IPS-20b (cell line): Measurements from ENCODE around the gene GTF2IRD1.

Experiments used
- H3K27ac ChIP-seq: one replicate; pipeline ENCODE4 v1.5.1; 2013; ENCODE audit warnings: low read length
- H3K27me3 ChIP-seq: 2 replicates; pipeline ENCODE4 v1.6.1; 2013; ENCODE audit warnings: mild to moderate bottlenecking, low read length, inconsistent platforms; ENCODE audit not compliant: insufficient read depth
- H3K36me3 ChIP-seq: 2 replicates; pipeline ENCODE4 v1.6.1; 2013; ENCODE audit warnings: low read depth, mild to moderate bottlenecking, inconsistent platforms, low read length, moderate library complexity; ENCODE audit not compliant: insufficient read depth
- H3K4me1 ChIP-seq: 2 replicates; pipeline ENCODE4 v1.6.1; 2013; ENCODE audit warnings: mild to moderate bottlenecking, control low read depth, inconsistent platforms, low read length, moderate library complexity; ENCODE audit not compliant: insufficient read depth
- H3K4me3 ChIP-seq: 2 replicates; pipeline ENCODE4 v1.5.1; 2013; ENCODE audit warnings: mild to moderate bottlenecking, low read length, inconsistent platforms
- H3K9ac ChIP-seq: 2 replicates; pipeline ENCODE4 v1.6.1; 2013; ENCODE audit warnings: low read depth, mild to moderate bottlenecking, inconsistent platforms, low read length, moderate library complexity
- H3K9me3 ChIP-seq: 2 replicates; pipeline ENCODE4 v1.6.1; 2013; ENCODE audit warnings: mild to moderate bottlenecking, low read depth, low read length, inconsistent platforms; ENCODE audit not compliant: insufficient read depth

GTF2IRD1 gene

GRCh38 chr7:74599244-74599643, 145.5 kb downstream of the GTF2IRD1 start:
- no peak overlapping the region for H3K27ac ChIP-seq
- no peak overlapping the region for H3K4me3 ChIP-seq
- H3K9ac ChIP-seq, result no peak overlapping the region
- no peaks in the 10 kb centered on the region for H3K27me3 ChIP-seq
- H3K9me3 ChIP-seq, result no peaks in the 10 kb centered on the region
- H3K4me1 ChIP-seq, result no peaks in the 10 kb centered on the region
- peaks cover 64% of the 10 kb centered on the region for H3K36me3 ChIP-seq

- no peaks in the 10 kb centered on the region for H3K4me1 ChIP-seq
- H3K36me3 ChIP-seq, result peaks cover 21% of the 10 kb centered on the region
- H3K27ac ChIP-seq, result no peak overlapping the region
- no peaks in the 10 kb centered on the region for H3K9me3 ChIP-seq
- H3K27me3 ChIP-seq, result no peaks in the 10 kb centered on the region
- H3K9ac ChIP-seq, result no peak overlapping the region
- H3K4me3 ChIP-seq, result no peak overlapping the region
Observed at GRCh38 chr7:74604326-74605020, 150.8 kb downstream of the GTF2IRD1 start.

DNA sequence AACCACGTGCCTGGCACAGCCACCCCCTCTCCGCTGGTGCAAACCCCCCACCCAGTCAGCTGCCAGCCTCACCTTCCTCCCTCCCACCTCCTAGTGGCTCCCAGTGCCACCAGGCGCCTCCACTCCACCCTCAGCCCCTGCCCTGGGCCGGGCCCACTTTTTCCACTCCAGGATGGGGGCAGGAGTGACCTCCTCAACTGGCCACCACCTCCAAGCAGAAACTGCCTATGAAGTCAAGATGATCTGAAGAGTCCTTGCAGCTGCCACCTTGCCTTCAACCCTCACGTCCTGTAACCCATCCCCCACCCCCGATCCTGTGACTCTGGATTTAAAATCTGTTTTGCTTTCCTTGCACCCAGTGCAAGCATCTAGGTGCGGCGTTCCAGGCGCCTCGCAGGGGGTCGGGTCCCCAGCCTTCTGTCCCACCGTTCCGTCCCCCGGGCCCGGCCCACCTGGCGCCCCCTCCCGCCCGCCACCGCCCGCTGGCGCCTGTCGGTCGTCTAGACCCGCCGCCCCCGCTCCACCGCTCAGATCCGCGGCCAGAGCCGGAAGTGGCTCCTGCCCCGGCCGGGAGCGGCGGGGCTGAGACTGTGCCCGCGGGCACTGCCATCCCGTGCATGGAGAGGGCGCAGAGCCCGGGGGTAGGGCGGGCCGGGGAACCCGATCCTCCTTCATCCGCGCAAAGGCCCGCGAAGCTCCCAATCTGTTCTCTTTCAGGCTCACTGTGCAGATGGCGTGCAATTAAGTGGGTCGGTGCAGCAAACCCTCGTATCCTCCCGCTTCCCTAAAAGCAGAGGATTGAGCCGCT, 152.6 kb downstream of the GTF2IRD1 start:
- Histone ChIP-seq H3K9me3 (no peaks in the 10 kb centered on the region), H3K9ac (no peak overlapping the region), H3K4me1 (no peaks in the 10 kb centered on the region), H3K36me3 (peaks cover 6% of the 10 kb centered on the region; the same call in 1 of the 2 replicates), H3K27ac (no peak overlapping the region), H3K27me3 (no peaks in the 10 kb centered on the region), H3K4me3 (peak overlapping the region; percentile 50; the same call in 1 of the 2 replicates)

DNA sequence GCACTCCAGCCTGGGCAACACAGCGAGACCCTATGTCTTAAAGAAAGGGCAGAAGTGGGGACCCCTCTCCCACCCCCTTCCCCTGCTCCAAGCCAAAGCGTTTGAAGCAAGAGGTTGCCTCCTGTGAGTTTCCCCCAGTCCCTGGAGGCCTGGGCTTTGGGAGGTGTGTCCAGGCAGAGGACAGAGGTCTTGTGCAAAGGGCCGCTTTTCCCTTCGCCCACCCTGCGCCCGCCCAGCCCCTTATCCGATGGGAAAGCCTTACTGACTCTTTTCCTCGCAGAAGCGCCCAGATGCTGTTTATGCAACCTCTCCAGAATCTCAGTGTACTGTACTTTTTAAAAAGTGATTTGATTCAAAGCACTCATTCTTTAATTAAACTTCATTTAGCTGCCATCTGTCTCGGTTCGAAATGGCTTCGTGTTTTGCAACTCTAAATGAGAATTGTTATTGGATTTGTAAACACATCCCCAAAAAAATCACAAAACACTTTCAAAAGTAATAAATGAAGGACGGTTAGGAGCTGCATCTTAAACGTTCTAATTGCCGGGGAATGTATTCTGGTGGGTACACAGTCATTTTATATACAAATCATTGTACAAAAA, 153.3 kb downstream of the GTF2IRD1 start:
- no peak overlapping the region for H3K27ac ChIP-seq
- peak overlapping the region; percentile 50; the same call in 1 of the 2 replicates for H3K4me3 ChIP-seq
- no peak overlapping the region for H3K9ac ChIP-seq

DNA sequence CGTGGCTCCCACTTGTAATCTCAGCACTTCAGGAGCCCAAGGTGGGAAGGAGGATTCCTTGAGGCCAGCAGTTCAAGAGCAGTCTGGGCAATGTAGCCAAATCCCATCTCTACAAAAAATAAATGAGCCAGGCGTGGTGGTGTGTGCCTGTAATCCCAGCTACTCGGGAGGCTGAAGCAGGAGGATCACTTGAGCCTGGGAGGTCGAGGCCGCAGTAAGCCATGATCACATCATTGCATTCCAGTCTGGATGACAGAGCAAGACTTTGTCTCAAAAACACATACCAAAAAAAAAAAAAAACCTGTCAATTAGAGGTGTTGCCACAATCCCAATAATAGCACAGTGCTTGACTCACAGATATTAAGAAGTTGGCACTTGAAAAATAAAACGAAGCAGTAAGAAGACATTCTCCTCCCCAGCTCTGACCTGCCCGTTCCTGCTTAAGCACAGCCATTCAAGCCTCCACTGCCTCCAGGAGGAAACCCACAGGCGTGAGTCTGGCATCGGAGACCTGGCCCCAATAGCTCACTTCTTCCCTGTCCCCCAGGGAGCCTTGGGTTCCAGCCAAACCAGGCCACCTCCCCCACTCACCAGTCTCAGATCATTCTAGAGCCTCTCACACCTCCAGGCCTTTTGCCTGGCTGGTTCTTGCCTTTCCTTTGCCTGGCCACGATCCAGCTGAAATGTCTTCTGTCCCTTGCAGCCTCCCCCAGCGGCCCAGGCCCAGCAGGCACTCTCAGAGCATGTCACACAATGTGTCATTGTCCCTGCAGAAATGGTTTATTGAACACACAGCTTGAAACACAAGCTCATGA, 158.5 kb downstream of the GTF2IRD1 start:
- no peaks in the 10 kb centered on the region for H3K9me3 ChIP-seq
- H3K9ac ChIP-seq, result no peak overlapping the region
- H3K27ac ChIP-seq, result no peak overlapping the region
- no peaks in the 10 kb centered on the region for H3K36me3 ChIP-seq
- H3K27me3 ChIP-seq, result no peaks in the 10 kb centered on the region
- no peak overlapping the region for H3K4me3 ChIP-seq
- H3K4me1 ChIP-seq, result peaks cover 2% of the 10 kb centered on the region; the same call in 1 of the 2 replicates

More for the DNA sequence above, 153.3 kb downstream of the GTF2IRD1 start:
- Histone ChIP-seq H3K9me3 (no peaks in the 10 kb centered on the region), H3K4me1 (no peaks in the 10 kb centered on the region), H3K27me3 (no peaks in the 10 kb centered on the region), H3K36me3 (0 out of 2 replicates have a peak, but pooled peaks cover 6% of the 10 kb centered on the region)

DNA sequence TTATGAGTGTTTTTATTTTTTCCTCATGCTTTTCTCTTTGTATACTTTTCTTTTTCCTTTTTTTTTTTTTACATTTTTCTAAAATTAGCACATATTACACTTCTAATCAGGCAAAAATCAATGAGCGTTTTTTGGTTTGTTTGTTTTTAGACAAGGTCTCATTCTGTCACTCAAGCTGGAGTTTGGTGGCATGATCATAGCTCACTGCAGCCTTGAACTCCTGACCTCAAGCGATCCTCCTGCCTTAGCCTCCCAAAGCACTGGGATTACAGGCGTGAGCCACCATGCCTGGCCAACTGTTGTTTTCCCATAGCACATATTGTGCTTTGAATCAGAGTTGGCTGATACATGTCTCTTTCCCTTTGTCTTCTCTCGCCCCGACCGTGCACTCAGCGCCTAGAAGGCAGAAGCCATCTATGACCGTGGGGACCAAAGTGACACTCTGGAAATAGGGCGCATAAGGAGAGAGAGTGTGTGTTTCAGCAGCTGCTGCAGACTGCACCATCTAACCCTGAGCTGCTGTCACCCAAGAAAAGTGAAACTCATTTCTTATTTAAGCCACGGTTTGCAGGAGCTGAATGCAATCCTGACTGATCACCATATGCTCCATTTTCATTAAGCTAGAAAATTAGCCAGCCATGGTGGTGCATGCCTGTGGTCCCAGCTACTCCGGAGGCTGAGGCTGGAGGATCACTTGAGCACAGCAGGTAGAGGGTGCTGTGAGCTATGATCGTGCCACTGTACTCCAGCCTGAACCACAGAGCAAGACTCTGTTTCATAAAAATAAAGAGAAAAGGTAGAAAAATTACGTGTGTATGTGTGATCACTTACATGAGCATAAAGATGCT, 162.5 kb downstream of the GTF2IRD1 start:
- no peak overlapping the region for H3K9ac ChIP-seq
- H3K36me3 ChIP-seq, result no peaks in the 10 kb centered on the region
- H3K27me3 ChIP-seq, result no peaks in the 10 kb centered on the region
- H3K4me3 ChIP-seq, result no peak overlapping the region
- H3K4me1 ChIP-seq, result peaks cover 7% of the 10 kb centered on the region; the same call in 1 of the 2 replicates
- no peaks in the 10 kb centered on the region for H3K9me3 ChIP-seq
- no peak overlapping the region for H3K27ac ChIP-seq

GRCh38 chr7:74617180-74617744, 163.6 kb downstream of the GTF2IRD1 start:
- Histone ChIP-seq H3K36me3 (no peaks in the 10 kb centered on the region), H3K27ac (no peak overlapping the region), H3K4me3 (no peak overlapping the region), H3K9ac (peak overlapping the region; percentile 41; the same call in 1 of the 2 replicates), H3K9me3 (no peaks in the 10 kb centered on the region), H3K4me1 (peaks cover 7% of the 10 kb centered on the region; the same call in 1 of the 2 replicates), H3K27me3 (no peaks in the 10 kb centered on the region)

GRCh38 chr7:74619235-74619860, 165.6 kb downstream of the GTF2IRD1 start:
- H3K9me3 ChIP-seq, result no peaks in the 10 kb centered on the region
- no peak overlapping the region for H3K27ac ChIP-seq
- H3K4me3 ChIP-seq, result no peak overlapping the region
- no peak overlapping the region for H3K9ac ChIP-seq
- no peaks in the 10 kb centered on the region for H3K27me3 ChIP-seq
- peaks cover 7% of the 10 kb centered on the region; the same call in 1 of the 2 replicates for H3K4me1 ChIP-seq
- no peaks in the 10 kb centered on the region for H3K36me3 ChIP-seq

DNA sequence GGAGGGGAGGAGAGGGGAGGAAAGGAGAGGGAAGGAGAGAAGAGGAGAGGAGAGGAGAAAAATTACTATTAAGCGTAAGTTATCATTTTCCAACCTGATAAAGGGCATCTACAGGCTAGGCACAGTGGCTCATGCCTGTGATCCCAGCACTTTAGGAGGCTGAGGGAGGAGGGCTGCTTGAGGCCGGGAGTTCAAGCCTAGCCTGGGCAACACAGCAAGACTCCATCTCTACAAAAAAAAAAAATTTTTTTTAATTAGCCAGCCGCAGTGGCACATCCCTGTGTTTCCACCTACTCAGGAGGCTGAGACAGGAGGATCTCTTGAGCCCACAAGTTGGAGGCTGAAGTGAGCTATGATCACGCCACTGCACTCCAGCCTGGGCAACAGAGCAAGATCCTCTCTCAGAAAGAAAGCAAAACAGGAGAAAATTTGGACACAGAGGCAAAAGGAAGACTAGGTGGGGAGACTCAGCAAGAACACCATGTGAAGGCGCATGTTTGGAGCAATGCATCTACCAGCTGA, 168.6 kb downstream of the GTF2IRD1 start:
- no peak overlapping the region for H3K4me3 ChIP-seq

GRCh38 chr7:74623135-74623534, 169.4 kb downstream of the GTF2IRD1 start:
- Histone ChIP-seq H3K27ac (no peak overlapping the region), H3K36me3 (no peaks in the 10 kb centered on the region), H3K9ac (no peak overlapping the region), H3K4me3 (no peak overlapping the region), H3K27me3 (no peaks in the 10 kb centered on the region), H3K4me1 (peaks cover 12% of the 10 kb centered on the region; the same call in 1 of the 2 replicates), H3K9me3 (no peaks in the 10 kb centered on the region)

More for the DNA sequence above, 168.6 kb downstream of the GTF2IRD1 start:
- H3K9ac ChIP-seq, result no peak overlapping the region
- H3K9me3 ChIP-seq, result no peaks in the 10 kb centered on the region
- H3K27me3 ChIP-seq, result no peaks in the 10 kb centered on the region
- H3K4me1 ChIP-seq, result peaks cover 7% of the 10 kb centered on the region; the same call in 1 of the 2 replicates
- H3K36me3 ChIP-seq, result no peaks in the 10 kb centered on the region
- no peak overlapping the region for H3K27ac ChIP-seq
